Measurements from ENCODE around the gene TOMM34.

- TF ChIP-seq, protein P1, sequence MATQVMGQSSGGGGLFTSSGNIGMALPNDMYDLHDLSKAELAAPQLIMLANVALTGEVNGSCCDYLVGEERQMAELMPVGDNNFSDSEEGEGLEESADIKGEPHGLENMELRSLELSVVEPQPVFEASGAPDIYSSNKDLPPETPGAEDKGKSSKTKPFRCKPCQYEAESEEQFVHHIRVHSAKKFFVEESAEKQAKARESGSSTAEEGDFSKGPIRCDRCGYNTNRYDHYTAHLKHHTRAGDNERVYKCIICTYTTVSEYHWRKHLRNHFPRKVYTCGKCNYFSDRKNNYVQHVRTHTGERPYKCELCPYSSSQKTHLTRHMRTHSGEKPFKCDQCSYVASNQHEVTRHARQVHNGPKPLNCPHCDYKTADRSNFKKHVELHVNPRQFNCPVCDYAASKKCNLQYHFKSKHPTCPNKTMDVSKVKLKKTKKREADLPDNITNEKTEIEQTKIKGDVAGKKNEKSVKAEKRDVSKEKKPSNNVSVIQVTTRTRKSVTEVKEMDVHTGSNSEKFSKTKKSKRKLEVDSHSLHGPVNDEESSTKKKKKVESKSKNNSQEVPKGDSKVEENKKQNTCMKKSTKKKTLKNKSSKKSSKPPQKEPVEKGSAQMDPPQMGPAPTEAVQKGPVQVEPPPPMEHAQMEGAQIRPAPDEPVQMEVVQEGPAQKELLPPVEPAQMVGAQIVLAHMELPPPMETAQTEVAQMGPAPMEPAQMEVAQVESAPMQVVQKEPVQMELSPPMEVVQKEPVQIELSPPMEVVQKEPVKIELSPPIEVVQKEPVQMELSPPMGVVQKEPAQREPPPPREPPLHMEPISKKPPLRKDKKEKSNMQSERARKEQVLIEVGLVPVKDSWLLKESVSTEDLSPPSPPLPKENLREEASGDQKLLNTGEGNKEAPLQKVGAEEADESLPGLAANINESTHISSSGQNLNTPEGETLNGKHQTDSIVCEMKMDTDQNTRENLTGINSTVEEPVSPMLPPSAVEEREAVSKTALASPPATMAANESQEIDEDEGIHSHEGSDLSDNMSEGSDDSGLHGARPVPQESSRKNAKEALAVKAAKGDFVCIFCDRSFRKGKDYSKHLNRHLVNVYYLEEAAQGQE (IDR thresholded peaks at IDR 0.05; ENCODE audit: insufficient read depth in 1 of 2, low read depth in 2 of 2, low read length in 1 of 2): no peak
- TF ChIP-seq POLR2AphosphoS5 (IDR thresholded peaks at IDR 0.05; ENCODE audit: low read depth, low read length): no peak
- TF ChIP-seq, protein P2, sequence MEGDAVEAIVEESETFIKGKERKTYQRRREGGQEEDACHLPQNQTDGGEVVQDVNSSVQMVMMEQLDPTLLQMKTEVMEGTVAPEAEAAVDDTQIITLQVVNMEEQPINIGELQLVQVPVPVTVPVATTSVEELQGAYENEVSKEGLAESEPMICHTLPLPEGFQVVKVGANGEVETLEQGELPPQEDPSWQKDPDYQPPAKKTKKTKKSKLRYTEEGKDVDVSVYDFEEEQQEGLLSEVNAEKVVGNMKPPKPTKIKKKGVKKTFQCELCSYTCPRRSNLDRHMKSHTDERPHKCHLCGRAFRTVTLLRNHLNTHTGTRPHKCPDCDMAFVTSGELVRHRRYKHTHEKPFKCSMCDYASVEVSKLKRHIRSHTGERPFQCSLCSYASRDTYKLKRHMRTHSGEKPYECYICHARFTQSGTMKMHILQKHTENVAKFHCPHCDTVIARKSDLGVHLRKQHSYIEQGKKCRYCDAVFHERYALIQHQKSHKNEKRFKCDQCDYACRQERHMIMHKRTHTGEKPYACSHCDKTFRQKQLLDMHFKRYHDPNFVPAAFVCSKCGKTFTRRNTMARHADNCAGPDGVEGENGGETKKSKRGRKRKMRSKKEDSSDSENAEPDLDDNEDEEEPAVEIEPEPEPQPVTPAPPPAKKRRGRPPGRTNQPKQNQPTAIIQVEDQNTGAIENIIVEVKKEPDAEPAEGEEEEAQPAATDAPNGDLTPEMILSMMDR (IDR thresholded peaks at IDR 0.05): no peak
- TF ChIP-seq SIN3A (IDR thresholded peaks at IDR 0.05; ENCODE audit: borderline replicate concordance, insufficient read depth, low read depth, low read length): no peak
- TF ChIP-seq TCF7L2 (IDR thresholded peaks at IDR 0.05; ENCODE audit: low read depth, low read length): no peak
These were observed 45.3 kb downstream of the TOMM34 start for GRCh38 chr20:44914924-44915323.

All from Panc1 (cell line).